Fibroblast of skin of left quadriceps (primary cell): ENCODE measurements around the gene ESPNL.

Experiments used
- DNase-seq, 2 experiments: peaks; one replicate each; pipeline ENCODE4 v3.0.0-alpha.2; 2013; ENCODE audit warnings: low read depth in 2 of 2

ESPNL gene

DNA sequence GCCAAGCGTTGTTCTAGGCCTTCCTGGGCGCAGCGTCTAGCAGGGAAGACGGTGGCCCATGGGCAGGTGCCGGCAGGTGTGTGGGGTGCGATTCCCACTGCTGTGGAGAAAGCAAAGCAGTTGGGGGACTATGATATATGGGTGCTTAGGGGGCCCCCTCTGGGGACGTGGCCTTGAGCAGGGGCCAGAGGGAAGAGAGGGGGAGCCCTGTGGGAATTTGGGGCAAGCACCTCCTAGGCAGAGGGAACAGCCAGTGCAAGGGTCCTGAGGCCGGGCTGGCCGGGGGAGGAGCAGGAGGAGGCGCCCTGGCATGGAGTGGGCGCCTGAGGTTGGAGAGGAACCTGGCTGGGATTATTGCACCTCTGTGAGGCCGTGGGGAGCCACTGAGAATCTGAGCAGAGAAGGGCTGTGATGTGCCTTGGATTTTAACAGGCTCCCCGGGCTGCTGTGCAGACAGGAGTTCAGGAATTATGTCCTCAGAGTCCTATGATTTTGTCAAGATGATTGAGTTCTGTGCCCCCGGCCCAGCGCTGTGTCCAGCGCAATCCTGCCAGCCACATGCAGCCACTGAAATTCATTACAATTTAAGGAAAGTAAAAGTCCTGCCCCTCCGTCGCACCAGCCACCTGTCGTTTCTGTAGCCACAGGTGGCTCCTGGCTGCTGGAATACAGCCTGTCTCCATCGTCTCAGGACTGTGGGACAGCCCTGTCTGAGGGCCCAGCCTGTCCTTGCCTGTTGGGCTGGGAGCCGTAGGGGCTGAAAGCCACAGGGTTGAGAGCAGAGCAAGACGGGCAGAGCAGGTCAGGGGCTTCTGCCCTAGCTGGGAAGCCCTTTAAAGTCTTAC lies 29.2 kb downstream of the ESPNL start:
- no peak for DNase-seq

DNA sequence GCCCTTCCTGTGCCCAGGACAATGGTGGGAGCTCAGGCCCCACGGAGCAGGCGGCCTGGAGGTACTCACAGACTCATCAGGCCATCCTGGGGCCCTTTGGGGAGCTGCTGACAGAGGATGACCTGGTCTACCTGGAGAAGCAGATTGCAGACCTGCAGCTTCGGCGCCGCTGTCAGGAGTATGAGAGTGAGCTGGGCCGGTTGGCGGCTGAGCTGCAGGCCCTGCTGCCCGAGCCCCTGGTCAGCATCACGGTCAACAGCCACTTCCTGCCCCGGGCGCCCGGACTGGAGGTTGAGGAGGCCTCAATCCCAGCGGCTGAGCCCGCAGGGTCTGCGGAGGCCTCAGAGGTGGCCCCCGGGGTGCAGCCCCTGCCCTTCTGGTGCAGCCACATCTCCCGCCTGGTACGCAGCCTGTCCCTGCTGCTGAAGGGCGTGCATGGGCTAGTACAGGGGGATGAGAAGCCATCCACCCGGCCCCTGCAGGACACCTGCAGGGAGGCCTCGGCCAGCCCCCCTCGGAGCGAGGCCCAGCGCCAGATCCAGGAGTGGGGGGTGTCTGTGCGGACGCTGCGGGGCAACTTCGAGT lies 30.1 kb downstream of the ESPNL start:
- no peak for DNase-seq

DNA sequence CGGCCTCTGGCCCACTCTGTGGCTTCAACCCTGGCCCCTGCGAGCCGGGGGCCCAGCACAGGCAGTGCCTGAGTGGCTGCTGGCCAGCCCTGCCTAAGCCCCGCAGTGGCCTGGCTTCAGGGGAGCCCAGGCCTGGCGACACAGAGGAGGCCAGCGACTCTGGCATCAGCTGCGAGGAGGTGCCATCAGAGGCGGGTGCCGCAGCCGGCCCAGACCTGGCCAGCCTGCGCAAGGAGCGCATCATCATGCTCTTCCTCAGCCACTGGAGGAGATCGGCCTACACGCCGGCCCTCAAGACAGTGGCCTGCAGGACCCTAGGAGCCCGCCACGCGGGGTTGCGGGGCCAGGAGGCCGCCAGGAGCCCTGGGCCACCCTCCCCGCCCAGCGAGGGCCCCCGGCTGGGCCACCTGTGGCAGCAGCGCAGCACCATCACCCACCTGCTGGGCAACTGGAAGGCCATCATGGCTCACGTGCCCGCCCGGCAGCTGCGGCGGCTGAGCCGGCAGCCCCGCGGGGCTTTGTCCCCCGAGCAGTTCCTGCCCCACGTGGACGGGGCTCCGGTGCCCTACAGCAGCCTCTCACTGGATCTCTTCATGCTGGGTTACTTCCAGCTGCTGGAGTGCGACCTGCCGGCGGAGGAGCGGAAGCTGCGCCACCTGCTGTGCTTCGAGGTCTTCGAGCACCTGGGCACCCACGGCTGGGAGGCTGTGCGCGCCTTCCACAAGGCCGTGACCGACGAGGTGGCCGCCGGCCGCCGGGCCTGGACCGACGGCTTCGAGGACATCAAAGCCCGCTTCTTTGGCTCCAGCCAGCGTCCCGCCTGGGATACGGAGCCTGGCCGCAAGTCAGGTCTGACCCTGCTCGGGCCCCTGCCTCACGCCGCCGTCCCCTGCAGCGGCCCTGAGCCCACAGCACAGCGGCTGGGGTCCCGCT lies 30.8 kb downstream of the ESPNL start:
- no peak for DNase-seq

DNA sequence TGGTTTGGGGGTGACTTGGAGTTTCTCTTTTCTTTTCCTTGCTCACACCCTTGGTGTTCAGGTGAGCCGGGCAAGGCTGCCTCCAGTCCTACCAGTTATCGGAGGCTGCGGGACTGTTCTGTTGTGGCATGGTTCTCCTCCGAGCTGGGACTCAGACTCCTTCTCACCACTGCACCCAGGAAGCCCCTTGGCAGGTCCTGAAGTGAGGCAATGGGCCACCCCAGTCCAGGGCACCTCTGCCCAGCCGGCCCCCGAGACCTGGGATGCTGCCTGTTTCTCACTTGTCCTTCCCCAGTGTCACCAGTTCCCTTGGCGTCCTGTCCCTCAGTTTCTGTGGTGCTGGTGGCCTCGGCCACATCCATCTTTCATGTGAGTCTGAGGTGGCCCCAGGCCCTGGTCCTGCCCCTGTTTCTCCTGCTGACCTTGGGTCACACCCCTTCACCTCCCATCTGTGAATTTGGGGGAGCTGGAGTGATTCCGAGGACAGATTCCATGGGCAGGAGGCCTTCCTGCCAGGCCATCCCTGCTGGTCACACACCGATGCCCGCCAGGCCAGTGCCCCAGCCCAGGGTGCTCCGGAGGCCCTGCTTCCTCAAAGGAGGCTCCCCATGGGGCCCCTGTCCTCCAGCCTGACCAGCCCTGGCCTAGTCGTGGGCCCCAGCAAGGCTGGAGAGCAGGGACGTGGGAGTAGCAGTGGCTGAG lies 31.8 kb downstream of the ESPNL start:
- no peak for DNase-seq

DNA sequence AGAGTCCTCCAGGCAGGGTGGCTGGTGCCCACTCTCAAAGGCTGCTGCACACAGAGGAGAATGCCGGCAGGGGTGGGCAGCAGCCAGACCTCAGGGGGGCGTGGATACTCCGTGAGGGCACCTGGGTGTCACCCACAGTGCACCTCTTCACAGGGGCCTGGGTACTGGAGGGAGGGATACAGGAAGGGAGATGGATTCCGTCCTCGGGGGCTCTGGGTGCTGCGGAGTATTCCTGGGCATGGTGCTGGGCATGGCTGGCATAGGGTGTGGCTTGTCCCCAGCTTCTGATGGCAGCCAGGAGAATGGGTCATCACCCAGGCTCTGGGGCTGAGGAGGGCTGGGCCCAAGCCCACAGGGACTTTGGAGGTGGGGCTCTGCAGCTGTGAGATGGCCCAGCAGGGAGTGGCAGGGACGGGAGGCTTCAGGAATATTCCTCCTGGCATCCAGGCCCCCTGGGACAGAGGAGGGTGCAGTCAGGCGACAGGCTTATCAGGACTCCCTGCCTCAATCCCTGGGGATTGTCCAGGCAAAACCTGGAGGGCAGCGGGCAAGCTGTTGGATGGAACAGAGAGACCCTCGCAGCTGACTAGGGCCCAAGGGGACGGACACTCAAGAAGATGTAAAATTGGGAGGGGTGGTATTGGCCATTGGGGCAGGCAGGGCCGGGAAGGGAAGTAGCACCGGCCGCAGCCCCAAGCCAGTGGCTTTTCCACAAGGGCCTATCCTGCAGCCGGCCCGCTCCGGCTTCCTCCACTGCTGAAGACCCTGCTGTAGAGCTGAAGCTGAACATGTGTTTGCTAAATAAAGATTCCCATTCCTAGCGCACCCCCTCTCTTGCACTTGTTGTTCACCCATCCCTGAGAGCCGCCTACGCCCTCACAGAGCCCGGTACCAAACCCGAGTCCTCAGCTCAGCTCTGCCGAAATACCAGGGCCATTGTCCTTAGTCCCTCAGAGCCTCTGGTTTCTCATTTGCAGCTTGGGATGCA lies 32.6 kb downstream of the ESPNL start:
- DNase-seq, result no peak

DNA sequence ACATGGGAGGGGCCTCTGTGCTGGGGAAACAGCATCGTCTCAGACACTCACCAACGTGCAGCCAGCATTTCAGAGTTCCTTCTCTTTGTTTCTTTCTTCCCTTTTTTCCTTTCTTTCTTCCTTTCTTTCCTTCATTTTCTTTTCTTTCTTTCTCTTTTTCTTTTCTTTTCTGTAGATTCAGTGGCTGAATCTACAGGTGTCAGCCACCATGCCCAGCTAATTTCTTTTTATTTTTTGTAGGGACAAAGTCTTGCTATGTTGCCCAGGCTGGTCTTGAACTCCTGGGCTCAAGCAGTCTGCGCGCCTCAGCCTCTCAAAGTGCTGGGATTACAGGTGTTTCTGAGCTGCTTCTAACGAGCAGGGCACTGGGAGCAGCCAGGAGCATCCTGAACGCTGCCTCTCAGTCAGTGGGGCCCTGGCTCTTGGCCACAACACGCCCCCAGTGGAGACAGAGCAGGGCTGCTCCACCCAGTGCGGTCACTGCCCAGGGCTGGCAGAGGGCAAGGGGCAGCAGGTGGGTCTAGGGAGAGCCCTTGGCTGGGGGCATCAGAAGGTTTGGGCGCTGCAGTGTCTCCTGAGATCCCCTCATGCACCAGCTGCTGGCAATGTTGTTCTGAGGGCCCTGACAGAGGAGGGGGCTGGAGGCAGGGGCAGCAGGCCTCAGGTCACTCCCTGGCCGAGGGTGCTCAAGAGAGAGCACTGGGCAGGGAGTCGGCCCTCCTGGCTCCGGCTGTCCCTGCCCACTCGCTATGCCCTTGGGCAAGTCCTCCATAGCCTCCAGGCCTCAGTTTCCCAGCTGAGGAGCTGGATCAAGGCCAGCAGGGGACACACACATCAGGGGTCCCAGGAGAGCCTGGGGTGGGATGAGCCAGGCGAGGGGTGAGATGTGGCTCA lies 33.6 kb downstream of the ESPNL start:
- no peak for DNase-seq

DNA sequence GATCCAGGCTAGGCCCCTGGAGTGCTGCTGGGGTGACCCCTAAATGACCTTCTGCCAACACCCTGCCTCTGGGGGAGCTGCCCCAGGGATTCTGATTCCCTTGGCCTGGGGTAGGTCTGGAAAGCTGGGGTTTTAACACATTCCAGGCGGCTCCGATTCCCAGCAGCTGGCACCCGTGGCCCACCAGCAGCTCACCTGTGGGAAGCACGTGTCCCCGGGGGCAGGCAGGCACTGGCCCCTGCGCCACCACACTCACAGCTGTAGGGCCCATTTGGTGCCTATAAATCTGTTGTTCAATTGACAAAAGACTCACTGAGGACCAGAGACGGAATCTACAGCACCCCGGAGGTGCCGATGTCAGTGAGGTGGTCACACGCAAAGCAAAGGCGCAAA lies 34.2 kb downstream of the ESPNL start:
- DNase-seq, result no peak

DNA sequence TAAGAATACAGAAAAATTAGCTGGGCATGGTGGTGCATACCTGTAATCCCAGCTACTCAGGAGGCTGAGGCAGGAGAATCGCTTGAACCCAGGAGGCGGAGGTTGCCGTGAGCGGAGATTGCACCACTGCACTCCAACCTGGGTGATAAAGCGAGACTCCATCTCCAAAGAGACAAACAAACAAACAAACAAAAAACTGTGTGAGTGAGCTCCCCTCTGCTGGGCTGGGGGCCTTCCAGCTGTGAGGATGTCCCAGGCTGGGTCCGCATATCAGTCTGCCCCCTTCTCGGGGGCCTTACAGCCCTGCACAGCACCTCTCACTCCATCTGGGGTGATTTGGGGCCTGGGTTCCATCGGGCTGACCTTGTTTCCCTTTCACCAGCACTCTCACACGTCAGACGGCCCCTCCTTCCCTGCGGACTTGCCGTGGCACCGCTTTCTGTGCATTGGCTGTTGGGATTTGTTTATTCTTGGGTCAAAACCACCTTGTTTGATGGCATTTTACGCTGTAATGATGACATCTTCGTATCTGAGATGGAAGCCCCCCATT lies 35.5 kb downstream of the ESPNL start:
- DNase-seq, result no peak

DNA sequence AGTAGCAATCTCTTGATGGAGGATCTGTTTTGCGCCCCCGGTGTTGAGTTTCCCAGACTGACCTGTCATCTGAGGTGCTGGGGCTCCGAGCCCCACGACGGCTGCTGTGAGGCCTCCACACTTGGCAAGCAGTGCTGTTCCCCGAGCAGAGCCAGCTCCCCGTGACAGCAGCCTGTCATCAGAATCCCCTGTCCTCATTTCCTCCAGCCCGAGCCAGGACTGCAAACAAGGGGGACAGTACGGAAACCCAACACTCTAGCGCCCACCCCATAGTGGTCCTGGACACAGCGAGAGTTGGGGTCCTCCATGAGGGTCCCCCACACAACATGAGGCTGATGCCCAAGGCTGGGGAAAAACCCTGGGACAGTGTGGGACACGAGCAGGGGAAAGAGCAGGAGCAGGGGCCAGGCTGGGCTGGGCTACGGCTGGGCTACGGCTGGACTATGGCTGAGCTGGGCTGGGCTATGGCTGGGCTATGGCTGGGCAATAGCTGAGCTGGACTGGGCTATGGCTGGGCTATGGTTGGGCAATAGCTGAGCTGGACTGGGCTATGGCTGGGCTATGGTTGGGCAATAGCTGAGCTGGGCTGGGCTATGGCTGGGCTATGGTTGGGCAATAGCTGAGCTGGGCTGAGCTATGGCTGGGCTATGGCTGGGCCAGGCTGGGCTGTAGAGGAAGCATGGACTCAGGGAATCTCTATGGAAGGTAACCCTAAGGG lies 36.8 kb downstream of the ESPNL start:
- peak in 1 of 2 experiments; percentile 20 for DNase-seq

DNA sequence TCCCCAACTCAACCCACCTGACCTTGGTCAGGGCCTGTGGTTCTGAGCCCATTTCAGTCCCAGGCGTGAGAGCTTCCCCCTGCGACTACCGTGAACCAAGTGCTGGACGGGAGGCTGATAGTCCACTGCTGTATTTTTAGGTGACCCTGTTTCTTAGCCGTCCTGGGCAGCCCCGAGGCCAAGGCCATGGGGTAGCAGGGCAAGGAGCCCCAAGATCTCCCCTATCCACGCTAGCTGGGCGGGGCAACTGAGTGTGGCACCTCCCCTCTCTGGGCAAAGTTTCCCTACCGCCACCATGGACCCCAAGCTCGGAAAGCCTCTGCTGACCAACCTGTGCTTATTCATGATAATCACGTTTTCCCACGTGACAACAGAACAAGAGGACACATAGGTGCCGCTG lies 37.7 kb downstream of the ESPNL start:
- no peak for DNase-seq

DNA sequence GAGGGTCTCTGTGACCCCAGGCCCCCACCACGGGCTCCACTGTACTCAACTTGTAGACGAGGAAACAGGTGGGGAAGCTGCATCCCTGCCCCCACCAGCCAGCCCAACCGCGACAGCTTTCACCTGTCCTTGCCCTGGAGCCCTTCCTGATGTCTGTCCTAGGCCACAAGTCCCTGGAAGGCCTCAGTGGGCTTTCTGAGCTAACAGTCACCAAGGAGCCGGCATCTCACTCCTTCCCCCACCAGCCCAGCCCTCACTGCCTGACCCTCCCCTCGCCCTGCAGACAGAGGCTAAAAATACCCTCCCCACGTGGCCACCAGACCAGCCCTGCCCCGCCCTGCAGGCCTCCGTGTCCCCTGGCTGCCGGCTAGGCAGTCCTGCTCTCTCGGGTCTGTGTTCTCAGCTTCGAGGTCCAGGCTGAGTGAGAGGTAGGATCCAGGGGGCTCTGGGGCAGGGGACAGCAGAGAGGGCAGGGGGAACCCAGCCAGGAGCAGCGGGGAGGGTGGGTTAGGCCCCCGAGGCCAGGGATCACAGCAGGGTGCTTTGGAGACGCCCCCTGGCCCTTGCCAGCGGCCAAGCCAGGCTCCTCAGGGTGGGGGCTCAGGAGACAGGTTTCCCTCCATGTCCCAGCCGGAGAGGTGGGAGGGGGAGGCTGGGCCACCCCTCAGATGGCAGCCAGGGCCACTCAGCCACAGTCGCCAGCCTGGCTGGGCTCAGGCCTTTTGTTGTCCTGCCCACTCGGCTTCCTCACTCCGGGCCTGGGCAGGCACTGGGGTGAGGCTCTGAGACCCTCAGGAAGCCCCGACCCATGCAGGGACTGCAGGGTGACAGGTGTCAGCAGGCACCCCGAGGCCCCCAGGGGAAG lies 38.4 kb downstream of the ESPNL start, which contains the start of gene KLHL30:
Gene KLHL30 (plus strand): TSS at position 338 of the 865 bp plus-strand sequence. CDS start 2,087 bp downstream, outside the sequence.
- DNase-seq, result no peak

DNA sequence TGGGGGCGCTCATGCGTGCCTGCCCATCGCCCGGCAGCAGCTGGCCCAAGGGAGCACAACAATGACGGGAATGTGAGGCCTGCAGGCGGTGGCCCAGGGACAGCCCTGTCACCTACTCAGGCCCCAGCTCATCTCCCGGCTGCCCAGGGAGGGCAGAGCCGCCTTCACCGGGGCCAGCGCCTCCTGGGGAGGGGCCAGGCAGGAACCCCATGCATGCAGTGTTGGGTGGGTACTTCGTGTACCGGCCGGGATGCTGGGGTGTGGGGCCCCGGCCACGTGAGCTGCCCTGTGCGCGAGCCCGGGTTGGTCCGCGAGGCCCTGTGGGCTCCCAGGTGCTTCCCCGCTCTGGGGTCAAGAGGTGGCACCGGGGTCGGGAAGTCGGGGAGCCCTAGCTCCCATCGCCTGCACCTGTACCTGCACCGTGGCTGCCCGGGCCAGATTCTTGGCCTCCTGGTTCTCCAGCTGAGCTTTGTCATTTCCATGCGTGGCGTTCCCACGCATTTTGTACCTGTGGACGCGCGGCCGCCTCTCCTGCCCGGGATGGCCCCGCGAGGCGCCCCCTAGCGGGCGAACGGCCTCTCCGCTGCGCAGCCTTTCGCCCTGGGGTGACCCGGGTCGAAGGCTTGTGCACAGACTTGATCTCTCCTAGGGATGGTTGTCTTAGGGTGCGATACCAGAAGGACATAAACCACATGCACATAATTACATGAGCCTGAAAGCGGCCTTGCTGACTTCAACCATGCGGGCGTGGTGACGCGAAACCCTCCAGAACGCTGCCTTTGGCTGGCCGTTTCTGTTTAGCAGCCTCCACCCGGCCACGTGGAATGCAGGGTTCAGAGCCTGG lies 39.3 kb downstream of the ESPNL start:
- no peak for DNase-seq

DNA sequence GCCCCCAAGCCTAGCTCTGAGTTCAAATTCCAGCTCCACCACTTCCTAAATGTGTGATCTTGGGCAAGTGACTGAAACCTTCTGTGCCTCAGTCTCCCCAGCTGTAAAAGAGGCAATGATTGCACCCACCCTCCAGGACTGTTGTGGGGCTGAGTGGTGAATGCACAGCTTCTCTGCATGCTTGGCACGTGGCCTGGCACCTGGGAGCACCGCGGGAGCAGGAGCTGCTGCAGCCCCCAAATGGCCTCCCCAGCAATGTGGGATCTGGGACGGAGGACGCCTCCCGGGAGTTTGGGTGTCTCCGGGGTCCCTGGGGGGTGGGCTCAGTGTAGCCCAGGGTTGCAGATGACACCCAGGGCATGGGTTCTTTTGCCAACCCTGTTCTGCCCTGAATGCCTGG lies 39.9 kb downstream of the ESPNL start:
- no peak for DNase-seq

DNA sequence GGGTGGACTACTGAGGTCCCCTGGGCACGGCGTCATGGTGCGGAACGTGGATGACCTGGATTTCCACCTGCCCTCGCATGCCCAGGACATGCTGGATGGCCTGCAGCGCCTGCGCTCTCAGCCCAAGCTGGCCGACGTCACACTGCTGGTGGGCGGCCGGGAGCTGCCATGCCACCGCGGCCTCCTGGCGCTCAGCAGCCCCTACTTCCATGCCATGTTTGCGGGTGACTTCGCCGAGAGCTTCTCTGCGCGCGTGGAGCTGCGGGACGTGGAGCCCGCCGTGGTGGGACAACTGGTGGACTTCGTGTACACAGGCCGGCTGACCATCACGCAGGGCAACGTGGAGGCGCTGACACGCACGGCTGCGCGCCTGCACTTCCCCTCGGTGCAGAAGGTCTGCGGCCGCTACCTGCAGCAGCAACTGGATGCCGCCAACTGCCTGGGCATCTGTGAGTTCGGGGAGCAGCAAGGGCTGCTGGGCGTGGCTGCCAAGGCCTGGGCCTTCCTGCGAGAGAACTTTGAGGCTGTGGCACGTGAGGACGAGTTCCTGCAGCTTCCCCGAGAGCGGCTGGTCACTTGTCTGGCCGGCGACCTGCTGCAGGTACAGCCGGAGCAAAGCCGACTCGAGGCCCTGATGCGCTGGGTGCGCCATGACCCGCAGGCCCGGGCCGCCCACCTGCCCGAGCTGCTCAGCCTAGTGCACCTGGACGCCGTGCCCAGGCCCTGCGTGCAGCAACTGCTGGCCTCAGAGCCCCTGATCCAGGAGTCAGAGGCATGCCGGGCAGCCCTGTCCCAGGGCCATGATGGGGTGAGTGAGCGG lies 40.8 kb downstream of the ESPNL start:
- DNase-seq, result no peak

DNA sequence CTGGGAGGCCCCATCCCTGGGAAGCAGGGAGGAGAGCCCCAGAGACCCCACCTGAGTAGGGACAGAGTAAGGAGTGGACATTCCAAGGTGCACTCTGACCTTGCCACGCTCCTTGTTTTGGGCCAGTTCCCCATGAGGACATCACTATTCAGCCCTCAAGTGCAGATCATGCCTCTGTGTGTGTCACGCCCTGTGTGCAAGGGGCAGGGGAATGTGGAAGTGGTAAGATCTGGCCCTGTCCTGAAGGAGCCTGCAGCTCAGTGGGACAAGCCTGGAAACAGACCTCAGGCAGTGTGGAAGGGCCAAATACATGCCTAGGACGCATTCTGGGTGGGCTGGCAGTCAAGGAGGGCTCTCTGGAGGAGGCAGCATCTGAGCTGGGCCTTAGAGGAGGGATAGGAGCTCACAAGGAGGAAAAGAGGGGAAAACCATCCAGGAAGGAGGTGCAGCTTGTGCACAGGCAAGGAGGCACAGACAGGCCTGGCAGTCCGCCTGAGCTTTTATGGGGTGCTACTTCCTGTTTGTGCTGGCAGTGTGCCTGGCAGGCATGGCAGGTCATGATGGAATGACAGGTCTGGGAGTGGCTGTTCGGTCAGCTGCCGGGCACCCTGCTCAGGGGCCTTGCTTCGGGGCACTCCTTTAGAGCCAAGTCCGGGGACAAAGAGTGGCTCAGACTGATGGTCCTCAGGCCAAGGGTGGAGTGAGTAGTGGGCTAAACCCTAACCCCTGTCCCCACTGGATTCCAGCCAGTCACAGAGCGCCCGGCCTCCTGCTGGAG lies 41.6 kb downstream of the ESPNL start:
- no peak for DNase-seq
